ENCODE data around the gene NKAIN4.

The NKAIN4 gene

GRCh38 chr20:63202811-63203526, 51.3 kb downstream of the NKAIN4 start:
- FAIRE-seq (no peak), DNase-seq (ENCODE audit: insufficient read length, low spot score) (no peak)

DNA sequence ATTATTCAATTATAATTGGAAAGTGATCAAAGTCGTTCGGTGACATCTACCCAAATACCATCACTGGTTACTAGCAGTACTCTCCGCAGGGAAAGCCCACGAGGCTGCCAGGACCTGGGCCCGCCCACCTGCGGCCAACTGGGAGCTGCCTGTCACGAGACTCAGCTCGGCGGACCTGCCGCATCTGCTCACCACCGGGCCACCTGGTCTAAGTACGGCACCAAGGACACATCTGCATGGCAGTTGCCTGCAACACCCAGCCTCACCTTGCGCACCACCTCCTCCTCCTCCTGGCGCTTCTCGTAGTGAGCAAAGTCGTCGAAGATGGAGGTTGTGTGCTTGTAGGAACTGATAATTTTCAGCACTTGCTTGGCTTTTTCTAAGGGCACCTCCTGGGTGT, 52.2 kb downstream of the NKAIN4 start:
- FAIRE-seq (no peak), DNase-seq (ENCODE audit: insufficient read length, low spot score) (no peak)

- FAIRE-seq (no peak), DNase-seq (ENCODE audit: insufficient read length, low spot score) (no peak)
Measured at GRCh38 chr20:63198606-63199005, 55.7 kb downstream of the NKAIN4 start.

DNA sequence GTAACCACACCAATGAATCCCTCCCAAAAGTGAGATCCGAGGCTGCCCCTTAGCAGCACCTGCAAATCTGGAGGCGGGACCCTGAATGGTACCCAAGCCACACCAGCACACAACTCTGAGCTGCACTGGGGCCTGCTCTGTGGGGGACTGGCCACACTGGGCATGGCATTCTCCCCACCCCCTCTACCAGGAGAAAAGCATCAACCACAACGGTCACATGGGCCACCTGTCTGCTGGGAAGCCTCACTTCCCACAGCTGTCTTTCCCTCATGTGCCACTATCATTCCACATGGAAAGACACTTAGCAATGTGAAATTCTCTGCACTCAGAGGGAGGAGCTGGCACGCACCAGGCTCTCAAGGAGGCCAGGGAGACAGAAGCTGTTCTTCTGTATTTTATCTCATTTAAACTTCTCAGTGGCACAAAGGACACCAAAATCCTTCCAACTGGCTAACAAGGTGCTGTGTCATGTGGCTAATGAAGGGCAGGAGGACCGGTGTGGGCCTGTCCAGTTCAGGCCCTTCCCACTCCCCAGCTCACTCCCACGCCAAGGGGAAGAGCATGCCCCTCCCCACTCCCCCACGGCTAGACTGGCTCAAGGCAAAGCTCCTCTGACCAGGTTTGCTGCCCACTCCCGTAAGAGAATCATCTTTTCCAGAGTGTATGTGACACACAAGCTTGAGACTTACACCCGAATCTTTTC, 57.3 kb downstream of the NKAIN4 start:
- no peak for FAIRE-seq
- DNase-seq (ENCODE audit: insufficient read length, low spot score), result no peak

GRCh38 chr20:63194797-63195173, 59.5 kb downstream of the NKAIN4 start:
- DNase-seq (ENCODE audit: insufficient read length, low spot score), result no peak
- FAIRE-seq, result no peak

DNA sequence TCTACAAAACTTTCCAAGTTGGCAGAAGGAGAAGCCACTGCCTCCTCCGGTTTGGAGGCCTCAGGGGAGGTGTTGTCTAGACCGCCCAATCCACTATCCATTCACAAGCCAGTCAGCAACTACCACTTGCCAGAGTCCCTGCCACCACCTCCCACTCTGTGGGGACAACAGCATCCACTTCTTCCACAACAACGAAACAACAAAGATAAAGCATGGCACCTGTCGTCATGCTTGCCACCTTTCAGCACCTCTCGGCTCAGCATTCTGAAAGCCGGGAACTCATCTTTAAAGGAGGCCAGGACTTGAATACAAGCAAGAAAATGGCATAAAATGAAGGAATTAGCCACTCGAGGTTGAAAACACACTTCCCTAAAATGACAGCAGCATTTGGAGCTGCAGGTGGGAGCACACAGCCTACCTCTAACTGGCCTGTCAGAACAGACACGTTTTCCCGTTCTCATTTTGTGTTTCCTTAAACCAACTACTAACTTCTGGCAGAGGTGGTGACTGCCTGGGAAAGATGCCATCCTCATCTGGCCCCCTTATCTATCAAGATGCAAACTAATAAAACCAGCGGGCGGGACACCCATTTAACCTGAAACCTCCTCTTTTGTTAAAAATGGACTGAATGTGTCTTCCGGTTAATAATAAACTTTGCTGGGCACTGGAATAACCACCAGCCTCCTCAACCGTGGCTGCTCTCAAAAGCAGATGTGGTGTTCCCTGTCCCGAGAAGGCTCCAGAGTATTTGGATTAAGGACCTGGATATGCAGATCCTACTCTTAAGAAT, 60.1 kb downstream of the NKAIN4 start:
- peak; percentile 59 for FAIRE-seq
- DNase-seq (ENCODE audit: insufficient read length, low spot score), result no peak

- peak; percentile 20 for FAIRE-seq
- DNase-seq (ENCODE audit: insufficient read length, low spot score), result no peak
Measured at GRCh38 chr20:63192721-63193120, 61.5 kb downstream of the NKAIN4 start.

DNA sequence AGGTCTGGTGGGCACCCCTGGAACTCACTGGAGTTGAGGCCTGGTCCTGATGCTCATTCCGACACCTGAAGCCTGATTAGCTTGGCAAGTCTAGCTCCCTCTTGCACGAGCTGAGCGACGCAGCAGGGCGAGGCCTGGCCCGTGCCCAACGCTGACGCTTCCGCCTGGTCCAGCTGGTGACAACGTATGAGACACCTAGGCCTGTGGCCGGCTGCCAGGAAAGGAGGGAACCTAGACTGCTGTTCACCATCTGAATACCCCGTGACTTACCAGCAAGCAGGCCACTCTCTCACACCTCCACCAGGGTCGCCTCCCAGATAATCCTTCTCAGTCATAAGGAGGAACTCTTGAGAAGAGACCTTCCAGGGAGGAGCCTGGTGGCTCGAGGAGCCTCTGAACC, 62.9 kb downstream of the NKAIN4 start:
- no peak for FAIRE-seq

GRCh38 chr20:63190828-63191227, 63.4 kb downstream of the NKAIN4 start:
- DNase-seq (ENCODE audit: insufficient read length, low spot score), result no peak
- no peak for FAIRE-seq

More for the DNA sequence above, 62.9 kb downstream of the NKAIN4 start:
- DNase-seq (ENCODE audit: insufficient read length, low spot score), result no peak

Measured in HTR-8/SVneo (cell line).